MM.1S (cell line): ENCODE results near the gene LHFPL2.

Source experiments
- EZH2 ChIP-seq: fragments of 300-600 bp; sonication (generic); optimal IDR thresholded peaks from 2 replicates; pipeline ENCODE3; 2017; ENCODE audit warnings: low read depth, mild to moderate bottlenecking, antibody characterized with exemption, low read length, mixed read lengths
- EZH2phosphoT487 ChIP-seq: fragments of 300-600 bp; sonication (generic); IDR thresholded peaks from 2 replicates; pipeline ENCODE4 v1.6.1; 2018; ENCODE audit warnings: antibody characterized with exemption, low read length
- TF ChIP-seq, protein P1 (sequence below): fragments of 300-600 bp; sonication (generic); IDR thresholded peaks from 2 replicates; pipeline ENCODE4 v1.5.1; 2016; ENCODE audit warnings: antibody characterized with exemption, low read length, mixed read lengths

DNA sequence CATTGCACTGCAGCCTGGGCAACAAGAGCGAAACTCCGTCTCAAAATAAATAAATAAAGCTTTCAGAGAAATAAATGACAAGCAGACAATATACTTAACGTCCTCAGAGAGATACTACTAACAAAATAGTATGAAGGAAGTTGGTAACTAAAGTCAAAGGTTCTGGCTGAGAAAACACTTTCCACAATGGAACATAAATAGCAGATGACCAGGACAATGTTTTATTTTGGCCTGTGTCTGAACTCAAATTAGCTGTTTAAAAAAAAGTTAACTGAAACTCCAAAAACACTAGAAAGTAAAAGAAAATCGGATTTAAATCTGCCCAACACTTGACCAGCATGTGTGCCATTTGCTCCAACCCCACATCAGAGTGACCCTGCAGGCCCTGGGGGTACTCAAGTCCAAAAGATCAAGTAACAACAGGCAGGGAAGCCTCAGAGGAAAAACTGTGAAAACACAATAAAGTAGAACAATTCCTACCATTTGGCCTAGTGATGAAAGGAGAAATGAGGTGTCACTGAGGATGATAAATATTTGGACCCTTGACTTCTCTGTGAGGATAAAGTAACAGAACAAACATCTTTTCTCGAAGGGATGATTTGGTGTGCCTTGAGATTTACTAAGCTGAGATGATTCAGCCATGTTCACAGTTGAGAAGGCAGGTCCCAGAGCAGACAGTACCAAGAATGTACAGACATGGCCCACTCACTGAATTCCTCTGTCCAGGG is 47.7 kb downstream of the LHFPL2 start:
- TF ChIP-seq, protein P1, sequence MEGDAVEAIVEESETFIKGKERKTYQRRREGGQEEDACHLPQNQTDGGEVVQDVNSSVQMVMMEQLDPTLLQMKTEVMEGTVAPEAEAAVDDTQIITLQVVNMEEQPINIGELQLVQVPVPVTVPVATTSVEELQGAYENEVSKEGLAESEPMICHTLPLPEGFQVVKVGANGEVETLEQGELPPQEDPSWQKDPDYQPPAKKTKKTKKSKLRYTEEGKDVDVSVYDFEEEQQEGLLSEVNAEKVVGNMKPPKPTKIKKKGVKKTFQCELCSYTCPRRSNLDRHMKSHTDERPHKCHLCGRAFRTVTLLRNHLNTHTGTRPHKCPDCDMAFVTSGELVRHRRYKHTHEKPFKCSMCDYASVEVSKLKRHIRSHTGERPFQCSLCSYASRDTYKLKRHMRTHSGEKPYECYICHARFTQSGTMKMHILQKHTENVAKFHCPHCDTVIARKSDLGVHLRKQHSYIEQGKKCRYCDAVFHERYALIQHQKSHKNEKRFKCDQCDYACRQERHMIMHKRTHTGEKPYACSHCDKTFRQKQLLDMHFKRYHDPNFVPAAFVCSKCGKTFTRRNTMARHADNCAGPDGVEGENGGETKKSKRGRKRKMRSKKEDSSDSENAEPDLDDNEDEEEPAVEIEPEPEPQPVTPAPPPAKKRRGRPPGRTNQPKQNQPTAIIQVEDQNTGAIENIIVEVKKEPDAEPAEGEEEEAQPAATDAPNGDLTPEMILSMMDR = no peak
- TF ChIP-seq EZH2 (no peak), EZH2phosphoT487 (no peak)
